GM19099 (cell line): Measurements from ENCODE around the gene LDLRAP1.

Source experiments
- POLR2A ChIP-seq: IDR thresholded peaks from 3 replicates; pipeline ENCODE4 v1.6.1; 2011; ENCODE audit warnings: low read depth; ENCODE audit not compliant: insufficient read length; ENCODE audit errors: extremely low read depth

LDLRAP1 gene

DNA sequence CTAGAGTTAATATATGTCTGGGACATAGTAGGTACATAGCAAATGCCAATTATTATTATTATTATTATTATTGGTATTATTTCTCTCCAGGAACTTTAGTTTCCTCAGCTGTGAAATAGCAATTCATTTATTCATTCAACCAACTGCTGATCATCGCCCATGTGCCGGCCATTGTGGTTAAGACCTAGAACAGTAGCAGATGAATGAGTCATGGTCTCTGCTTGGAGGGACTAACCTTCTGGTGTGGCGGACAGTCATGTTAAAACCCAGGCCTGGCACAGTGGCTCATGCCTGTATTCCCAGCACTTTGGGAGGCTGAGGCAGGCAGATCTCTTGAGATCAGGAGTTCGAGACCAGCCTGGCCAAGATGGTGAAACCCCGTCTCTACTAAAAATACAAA is 23.8 kb upstream of the LDLRAP1 start:
- TF ChIP-seq POLR2A: no peak

DNA sequence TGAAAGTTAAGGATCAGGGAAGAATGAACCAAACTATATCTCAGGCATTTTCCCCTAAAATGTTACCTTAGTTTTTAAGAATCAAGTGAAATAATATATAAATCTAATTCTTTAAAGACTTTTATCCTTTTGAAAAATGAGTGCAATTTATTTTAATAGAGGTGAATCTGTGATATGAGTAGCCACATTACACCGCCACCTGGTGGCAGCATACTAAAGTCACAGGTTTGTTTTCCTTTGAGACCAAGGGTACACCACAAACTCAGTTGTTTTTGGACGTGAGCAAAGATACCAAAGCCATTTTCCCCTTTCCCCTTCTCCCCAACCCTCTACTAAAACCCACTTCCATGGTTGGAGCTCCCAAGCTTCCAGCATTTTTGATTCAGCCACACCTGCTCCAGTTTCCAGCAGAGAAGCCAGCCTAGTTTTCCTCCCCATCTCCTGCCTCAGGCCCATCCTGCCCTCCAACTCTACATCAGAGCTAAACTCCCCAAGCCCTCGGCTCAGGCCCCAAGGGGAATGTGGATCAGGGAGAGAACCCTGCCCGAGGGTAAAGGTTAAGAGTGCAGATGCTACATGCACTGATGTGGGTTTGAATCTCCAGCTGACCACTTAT is 22.9 kb upstream of the LDLRAP1 start:
- TF ChIP-seq POLR2A: no peak

- TF ChIP-seq POLR2A: no peak
Observed at GRCh38 chr1:25522031-25522655, 21.3 kb upstream of the LDLRAP1 start.

GRCh38 chr1:25523542-25523941 is 19.9 kb upstream of the LDLRAP1 start:
- TF ChIP-seq POLR2A: no peak

GRCh38 chr1:25524568-25525360 is 18.6 kb upstream of the LDLRAP1 start:
- no peak for TF ChIP-seq POLR2A

- no peak for TF ChIP-seq POLR2A
Observed at GRCh38 chr1:25525361-25525688, 18.1 kb upstream of the LDLRAP1 start.

- no peak for TF ChIP-seq POLR2A
Observed at GRCh38 chr1:25526753-25527152, 16.7 kb upstream of the LDLRAP1 start.

GRCh38 chr1:25527226-25527846 is 16.1 kb upstream of the LDLRAP1 start:
- no peak for TF ChIP-seq POLR2A

- no peak for TF ChIP-seq POLR2A
Observed at GRCh38 chr1:25527946-25528595, 15.3 kb upstream of the LDLRAP1 start.

DNA sequence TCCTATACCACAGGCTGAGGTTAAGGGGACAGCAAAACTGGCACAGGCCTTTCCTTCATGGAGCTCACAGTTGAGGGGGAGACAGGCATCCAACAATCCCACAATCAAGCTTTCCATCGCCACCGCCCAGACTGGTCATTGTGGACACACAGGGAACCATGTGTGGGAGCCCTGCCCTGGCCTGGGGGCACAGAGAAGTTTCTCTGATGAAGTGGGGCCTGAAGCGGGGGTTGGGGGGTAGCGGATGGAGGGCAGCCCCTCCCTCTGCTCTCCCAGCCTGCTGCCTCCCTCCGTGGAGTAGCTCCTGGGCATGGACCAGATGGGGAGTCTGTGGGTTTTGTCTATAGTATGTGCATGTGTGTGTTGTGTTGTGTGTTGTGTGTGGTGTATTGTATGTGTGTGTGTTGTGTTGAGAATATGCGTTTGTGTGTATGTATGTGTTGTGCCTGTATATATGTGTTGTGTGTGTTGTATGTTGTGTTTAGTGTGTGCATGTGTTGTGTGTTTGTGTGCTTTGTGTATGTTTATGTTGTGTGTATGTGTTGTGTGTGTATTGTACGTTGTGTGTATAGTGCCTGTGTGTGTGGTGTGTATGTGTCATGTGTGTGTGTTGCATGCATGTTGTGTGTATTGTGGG is 14.4 kb upstream of the LDLRAP1 start:
- TF ChIP-seq POLR2A: no peak

GRCh38 chr1:25529518-25530185 is 13.8 kb upstream of the LDLRAP1 start:
- no peak for TF ChIP-seq POLR2A

- TF ChIP-seq POLR2A: no peak
Observed at GRCh38 chr1:25530186-25531081, 13.0 kb upstream of the LDLRAP1 start.

- TF ChIP-seq POLR2A: no peak
Observed at GRCh38 chr1:25531082-25531461, 12.3 kb upstream of the LDLRAP1 start.
